HG03060 (cell line): Measurements from ENCODE around the gene CFAP61.
A peak's percentile ranks its signal among the peaks of the same experiment; 100 is the strongest.
"Not testable (repeated sequence)": the region's sequence is repeated elsewhere in the genome, so short reads cannot be mapped to it uniquely, and the experiment has no call there.

Experiments used
- ATAC-seq: cut with Tn5 transposase; IDR thresholded peaks from one replicate; pipeline ENCODE4 v1.9.1; 2021; ENCODE audit warnings: low read depth, moderate number of reproducible peaks; ENCODE audit not compliant: unreplicated experiment

The CFAP61 gene

GRCh38 chr20:20205141-20205861, 153.0 kb downstream of the CFAP61 start:
- no peak for ATAC-seq

DNA sequence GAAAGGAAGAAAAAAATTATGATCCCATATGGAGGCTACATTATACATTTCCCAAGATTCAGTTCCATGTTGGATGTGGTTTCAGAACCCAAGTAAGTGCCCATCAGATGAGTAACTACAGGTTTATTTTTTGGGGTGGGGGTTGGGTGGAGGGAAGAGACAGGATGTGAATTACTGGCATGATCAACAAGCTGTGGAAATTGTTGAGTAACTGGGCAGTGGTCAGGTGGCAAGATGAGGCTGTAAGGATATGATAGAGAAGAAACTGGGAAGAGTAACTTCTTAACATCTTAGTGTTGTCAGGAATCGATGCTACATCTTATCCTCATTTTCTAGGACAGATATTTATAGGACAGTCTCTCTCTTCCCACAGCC, 153.5 kb downstream of the CFAP61 start:
- no peak for ATAC-seq

GRCh38 chr20:20206788-20207187, 154.5 kb downstream of the CFAP61 start:
- peak; percentile 56 for ATAC-seq

DNA sequence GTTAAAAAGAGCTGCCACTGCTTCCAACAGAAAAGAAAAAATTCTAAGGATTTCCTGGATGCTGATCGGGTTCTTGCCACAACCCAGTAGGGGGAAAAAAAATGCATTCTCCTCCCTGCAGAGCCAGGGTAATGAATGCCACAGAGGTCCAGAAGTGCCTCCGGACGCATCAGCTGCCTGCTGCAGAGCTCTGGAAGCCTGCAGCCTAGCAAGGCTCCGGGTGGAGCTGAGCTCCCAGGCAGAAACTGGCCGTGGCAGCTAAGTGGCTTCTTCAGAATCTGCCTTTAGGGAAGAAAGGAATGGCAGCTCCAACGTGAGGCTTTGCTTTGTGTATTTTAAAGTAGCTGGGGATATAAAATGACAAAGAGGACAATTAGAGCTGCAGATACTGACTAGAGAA, 155.0 kb downstream of the CFAP61 start:
- no peak for ATAC-seq

DNA sequence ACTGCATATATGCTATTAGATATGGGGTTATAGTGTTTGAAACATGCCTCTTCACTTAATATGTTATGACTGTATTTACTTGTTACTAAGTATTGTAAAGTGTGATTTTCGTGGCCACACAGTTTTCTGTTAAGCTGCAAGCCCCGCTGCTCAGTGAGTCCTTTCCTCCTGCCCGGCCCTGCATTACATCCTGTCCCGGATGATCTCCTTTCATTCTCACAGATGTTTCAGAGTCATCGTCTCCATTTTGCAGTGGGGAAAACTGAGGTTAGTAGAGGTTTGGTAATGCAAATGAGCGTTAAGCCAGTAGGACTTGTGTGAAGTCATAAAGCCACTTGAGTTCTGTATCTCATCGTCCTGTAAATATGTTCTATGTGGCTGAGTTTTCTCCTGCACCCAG, 155.5 kb downstream of the CFAP61 start:
- ATAC-seq: peak; percentile 51

DNA sequence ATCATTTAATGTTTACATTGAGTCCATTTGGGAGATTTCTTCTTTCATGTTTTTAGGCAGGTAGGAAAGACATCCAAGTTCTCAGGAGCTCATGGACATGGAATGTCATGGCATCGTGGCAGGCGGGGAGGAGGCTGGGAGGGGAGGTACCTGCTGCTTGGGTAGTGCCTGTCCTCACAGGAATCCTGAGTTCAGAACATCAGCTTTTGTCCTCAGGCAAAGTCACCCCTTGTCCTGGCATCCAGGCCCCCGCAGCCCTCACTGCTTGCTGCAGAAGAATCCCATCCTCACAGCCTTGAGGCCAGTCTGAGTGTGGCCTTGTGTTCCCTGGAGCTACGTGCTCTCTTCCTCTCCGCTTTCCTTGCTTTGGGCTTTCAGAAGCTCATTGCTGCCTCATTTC, 157.4 kb downstream of the CFAP61 start:
- no peak for ATAC-seq

DNA sequence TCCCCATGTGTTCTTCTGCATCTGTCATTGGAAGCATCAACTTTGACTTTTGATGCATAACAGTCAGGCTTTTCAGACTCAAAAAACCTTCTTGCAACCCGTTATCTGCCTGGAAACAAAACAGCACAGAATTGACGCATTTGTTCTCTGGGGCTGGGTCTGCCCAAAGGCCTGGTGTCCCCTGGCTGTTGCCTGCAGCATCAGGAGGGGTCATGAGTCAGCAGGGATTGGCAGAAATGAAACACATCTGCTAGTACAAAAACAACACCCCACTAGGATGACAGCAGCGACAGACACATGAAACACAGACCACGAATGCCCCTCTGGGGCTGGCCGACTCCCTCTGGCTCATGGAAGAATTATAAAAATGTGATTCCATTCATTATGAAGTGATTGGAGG, 158.0 kb downstream of the CFAP61 start:
- ATAC-seq: no peak

DNA sequence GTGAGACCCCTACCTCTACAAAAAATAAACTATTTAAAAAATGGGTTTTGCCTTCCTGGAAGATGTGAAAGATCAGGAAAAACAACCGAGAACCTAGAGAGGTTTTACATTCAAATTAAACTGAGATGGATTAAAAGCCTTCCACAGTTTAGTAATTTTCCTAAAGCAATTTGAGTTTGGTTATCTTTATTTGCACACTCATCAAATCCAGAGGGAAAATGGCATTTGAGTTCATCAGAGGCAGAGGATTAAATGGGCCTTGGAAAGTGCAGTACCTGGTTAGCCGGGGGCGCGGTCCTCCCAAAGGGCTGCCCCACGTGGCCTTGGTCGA, 158.6 kb downstream of the CFAP61 start:
- no peak for ATAC-seq

- ATAC-seq: no peak
Observed at GRCh38 chr20:20211274-20211987, 159.1 kb downstream of the CFAP61 start.

DNA sequence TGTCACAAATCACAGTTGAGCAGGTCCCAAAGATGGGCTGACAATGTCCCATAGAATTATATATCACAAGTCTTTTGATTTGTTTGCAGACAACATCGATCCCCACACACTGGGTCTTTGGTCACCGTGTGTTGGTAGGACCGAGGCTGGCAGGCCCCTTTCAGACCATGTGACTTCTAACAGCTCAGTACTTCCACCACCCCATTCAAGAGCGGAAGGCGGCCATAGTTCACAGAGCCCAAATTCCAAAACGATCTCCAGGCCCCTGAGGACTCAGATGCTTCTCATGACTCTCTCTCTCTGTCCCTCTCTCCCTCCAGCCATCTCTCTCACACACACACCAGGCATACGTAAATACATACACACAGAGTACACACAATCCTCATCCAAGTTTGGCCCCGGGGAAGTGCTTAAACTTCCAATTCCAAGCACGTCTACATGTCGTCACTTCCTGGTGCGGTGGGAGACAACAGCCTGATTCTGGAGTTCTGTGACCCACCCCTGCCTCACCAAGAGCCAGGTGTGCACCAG, 159.7 kb downstream of the CFAP61 start:
- ATAC-seq: no peak

DNA sequence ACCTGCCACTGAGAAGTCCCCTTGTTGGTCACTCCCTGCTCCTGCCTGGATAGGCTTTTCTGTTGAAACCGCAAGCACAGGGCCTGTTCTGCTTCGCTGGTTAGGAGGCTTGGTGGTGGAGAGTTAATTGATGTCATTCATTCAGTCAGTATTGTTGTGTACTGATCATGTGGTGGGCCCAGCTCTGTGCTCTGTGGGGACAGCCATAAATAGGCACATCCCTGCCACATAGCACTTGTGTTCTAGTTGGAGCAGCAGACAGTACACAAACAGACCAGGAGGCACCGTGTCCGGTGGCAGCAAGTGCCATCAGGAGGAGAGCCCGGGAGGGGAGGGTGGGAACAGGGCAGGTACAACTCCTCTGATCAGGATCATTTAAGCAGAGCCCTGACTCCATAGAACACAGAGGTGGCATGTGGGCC, 160.4 kb downstream of the CFAP61 start:
- no peak for ATAC-seq

GRCh38 chr20:20213526-20214121, 161.3 kb downstream of the CFAP61 start:
- ATAC-seq: no peak

DNA sequence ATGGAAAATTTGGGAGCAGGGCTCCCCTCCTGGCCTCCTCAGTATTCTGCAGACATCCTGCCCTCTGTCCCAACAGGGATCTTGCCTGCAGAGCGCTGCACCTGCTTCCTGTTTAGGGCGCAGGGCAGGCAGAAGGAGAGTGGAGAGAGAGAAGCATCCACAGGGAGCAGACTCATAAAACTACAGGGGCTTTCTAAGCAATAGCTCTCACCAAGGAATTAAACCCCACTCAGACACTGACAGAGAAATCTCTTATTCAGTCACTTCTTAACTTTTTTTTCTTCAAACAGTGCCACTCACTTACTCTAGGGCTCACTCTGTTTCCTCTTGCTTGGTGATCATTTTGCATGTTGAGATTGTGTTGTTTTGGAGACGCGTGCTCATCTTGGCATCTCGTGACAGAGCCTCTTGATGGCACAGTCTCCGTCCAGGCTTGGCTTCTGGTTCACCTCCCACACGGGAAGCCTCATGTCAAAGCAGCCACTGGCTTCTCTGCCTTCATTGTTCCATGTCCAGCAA, 162.5 kb downstream of the CFAP61 start:
- no peak for ATAC-seq

GRCh38 chr20:20215976-20216727, 163.8 kb downstream of the CFAP61 start:
- ATAC-seq: no peak

GRCh38 chr20:20216941-20217340, 164.6 kb downstream of the CFAP61 start:
- ATAC-seq: no peak

DNA sequence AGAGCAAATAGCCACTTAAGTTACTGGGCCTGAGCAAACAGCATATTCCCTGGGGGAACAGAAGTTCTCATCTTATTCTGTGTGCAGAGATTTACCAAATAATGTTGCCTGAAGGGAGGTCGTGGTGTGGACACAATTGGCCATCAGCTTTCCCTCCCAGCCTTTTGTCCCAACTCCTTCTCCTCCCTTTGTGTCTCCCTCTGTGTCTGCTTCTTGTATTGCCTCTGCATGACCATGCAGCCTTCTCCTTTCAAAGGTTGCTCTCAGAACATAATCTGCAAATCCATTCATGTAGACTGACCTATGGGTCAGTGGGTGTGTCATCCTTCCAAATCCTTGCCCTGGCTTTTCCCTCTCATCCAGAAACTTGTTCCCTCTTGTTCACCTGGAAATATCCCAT, 165.3 kb downstream of the CFAP61 start:
- no peak for ATAC-seq

DNA sequence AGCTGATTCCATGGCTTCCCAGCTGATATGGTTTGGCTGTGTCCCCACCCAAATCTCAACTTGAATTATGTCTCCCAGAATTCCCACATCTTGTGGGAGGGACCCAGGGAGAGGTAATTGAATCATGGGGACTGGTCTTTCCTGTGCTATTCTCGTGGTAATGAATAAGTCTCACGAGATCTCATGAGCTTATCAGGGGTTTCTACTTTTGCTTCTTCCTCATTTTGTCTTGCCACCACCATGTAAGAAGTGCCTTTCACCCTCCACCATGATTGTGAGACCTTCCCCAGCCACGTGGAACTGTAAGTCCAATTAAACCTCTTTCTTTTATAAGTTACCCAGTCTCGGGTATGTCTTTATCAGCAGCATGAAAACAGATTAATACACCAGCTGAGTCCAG, 165.8 kb downstream of the CFAP61 start:
- not testable (repeated sequence) for ATAC-seq

DNA sequence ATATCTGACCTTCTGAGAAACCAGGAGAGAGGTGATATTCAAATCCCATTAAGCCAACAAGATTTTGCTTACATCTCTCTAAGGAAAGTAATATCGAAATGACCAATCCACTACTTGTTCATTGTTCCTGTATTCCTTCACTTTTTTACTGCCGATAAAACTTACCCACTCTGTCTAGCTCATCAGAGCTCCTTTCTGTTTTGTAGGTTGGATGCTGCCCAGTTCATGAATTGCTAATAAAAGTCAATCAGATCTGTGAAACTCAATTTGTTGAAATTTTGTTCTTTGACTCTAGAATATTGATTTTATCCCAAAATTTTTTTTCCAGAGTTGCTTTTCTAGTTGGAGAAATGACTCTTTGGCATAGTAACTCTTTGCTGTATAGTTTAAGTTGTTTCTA, 166.7 kb downstream of the CFAP61 start:
- no peak for ATAC-seq

DNA sequence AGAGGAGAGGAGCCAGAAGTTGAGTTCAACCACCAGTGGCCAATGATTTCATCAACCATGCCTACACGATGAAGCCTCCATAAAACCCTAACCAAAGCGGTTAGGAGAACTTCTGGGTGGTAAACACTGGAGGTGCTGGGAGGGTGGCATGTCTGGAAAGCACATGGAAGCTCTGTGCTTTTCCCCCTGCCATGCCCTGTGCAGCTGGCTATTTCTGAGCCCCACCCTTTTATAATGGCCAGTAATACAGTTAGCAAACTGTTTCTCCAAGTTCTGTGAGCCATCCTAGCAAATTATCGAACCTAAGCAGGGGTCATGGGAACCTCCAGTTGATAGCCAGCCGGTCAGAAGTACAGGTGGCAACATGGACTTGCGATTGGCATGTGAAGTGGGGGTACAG, 167.8 kb downstream of the CFAP61 start:
- no peak for ATAC-seq

DNA sequence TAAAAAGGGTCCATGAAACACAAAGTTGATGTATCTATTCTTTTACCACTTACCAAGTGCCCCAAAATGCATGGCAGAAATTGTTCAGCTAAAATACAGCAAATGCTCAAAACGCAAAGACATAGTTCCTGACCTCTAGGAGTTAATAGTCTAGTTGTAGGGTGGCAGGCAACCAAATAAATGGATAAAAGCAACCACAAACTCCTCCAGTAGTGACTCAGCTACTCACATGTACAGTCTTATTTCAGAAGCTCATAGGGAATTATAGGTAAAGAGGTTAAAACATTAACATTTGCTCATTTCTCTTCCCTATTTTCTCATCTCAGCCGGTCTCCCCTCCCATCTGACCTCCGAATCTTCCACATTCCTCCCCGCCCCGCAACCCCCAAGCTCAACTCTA, 171.6 kb downstream of the CFAP61 start:
- ATAC-seq: no peak

- no peak for ATAC-seq
Observed at GRCh38 chr20:20224806-20225205, 172.5 kb downstream of the CFAP61 start.
